Breast epithelium (tissue), 3 donors: ENCODE data around the gene MYO15A.

Experiments used
- CTCF ChIP-seq, 3 donors: fragments of 450-650 bp; IDR thresholded peaks; one replicate each; pipeline ENCODE4 v1.5.1; 2016 to 2017; ENCODE audit warnings: antibody characterized with exemption in 3 of 3, mild to moderate bottlenecking in 3 of 3, moderate library complexity in 3 of 3
- POLR2AphosphoS5 ChIP-seq, 3 donors: sonication (generic); formaldehyde crosslinking; IDR thresholded peaks; one replicate each; pipeline ENCODE4 v1.6.1; 2017; ENCODE audit warnings: antibody characterized with exemption in 3 of 3

DNA sequence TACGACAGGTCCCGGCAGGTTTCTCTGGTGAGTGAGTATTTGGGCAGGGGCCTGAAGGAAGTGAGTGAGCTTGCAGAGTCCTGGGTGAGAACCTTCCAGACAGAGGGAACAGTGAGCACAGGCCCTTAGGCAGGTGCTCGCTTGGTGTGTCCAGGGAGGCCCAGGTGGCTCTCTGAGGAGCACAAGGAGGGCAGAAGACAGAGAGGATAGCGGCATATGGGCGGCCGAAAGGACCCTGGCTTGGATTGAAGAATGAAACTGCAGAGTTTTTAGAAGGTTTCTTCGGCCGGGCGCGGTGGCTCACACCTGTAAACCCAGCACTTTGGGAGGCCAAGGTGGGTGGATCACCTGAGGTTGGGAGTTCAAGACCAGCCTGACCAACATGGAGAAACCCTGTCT is 14.1 kb upstream of the MYO15A start:
- TF ChIP-seq CTCF (IDR thresholded peaks at IDR 0.05) (no peak), POLR2AphosphoS5 (IDR thresholded peaks at IDR 0.05) (no peak)
